SK-N-SH (cell line): ENCODE data around the gene LMNB1. TPM values are rescaled to one million over a fixed set of nuclear protein-coding genes. Genes with fewer than 3 reads are reported as not detected.

Source experiments
- CTCF ChIA-PET: fragments of 300-600, 350-600 bp; formaldehyde crosslinking; extraction: SDS; loops from one replicate; lab custom pipeline; 2021; lab: Yijun Ruan, JAX
- POLR2A ChIA-PET: fragments of 350-600 bp; sonication (Branson Sonifier 250); formaldehyde crosslinking; extraction: SDS; loops from one replicate; lab custom pipeline; 2020; ENCODE audit warnings: antibody characterized with exemption, inconsistent platforms; lab: Yijun Ruan, JAX
- DNase-seq: peaks from one replicate; pipeline ENCODE4 v3.0.0; 2012
- H2AFZ ChIP-seq: fragments of 200-600 bp; sonication (generic); 2 replicates; pipeline ENCODE4 v1.8.1; 2016; ENCODE audit warnings: antibody characterized with exemption, mild to moderate bottlenecking, low read depth
- H3F3A ChIP-seq: fragments of 200-600 bp; sonication (generic); replicated peaks from 2 replicates; pipeline ENCODE3; 2016; ENCODE audit warnings: antibody characterized with exemption, mild to moderate bottlenecking; ENCODE audit not compliant: insufficient read depth
- H3K27ac ChIP-seq, 2 experiments: fragments of 200-500 bp in 1 of 2; fragments of 200-600 bp in 1 of 2; sonication (Bioruptor generic) in 1 of 2; sonication (generic), shearing (Covaris generic) in 1 of 2; 2 replicates each; pipeline versions ENCODE4 v1.5.1 to v1.6.1; 2014 to 2016; ENCODE audit warnings: low read depth in 2 of 2, inconsistent platforms in 1 of 2, low read length in 1 of 2, mild to moderate bottlenecking in 1 of 2, mixed read lengths in 1 of 2
- H3K27me3 ChIP-seq: fragments of 200-600 bp; sonication (generic), shearing (Covaris generic); 2 replicates; pipeline ENCODE4 v1.6.1; 2016; ENCODE audit warnings: mixed run types; ENCODE audit not compliant: insufficient read depth
- H3K36me3 ChIP-seq, 2 experiments: fragments of 200-500 bp in 1 of 2; fragments of 200-600 bp in 1 of 2; sonication (Bioruptor generic) in 1 of 2; sonication (generic) in 1 of 2; replicated peaks in 1 of 2; 2 replicates each; pipeline versions ENCODE3 to v1.5.1; 2014 to 2016; ENCODE audit warnings: low read length in 1 of 2, mild to moderate bottlenecking in 1 of 2; ENCODE audit not compliant: insufficient read depth in 2 of 2, control insufficient read depth in 1 of 2
- H3K4me1 ChIP-seq, 2 experiments: fragments of 200-500 bp in 1 of 2; fragments of 200-600 bp in 1 of 2; sonication (Bioruptor generic) in 1 of 2; sonication (generic), shearing (Covaris generic) in 1 of 2; 2 replicates each; pipeline versions ENCODE4 v1.5.1 to v1.6.1; 2014 to 2016; ENCODE audit warnings: low read depth in 1 of 2, low read length in 1 of 2, mixed run types in 1 of 2; ENCODE audit not compliant: insufficient read depth in 2 of 2, control insufficient read depth in 1 of 2
- H3K4me2 ChIP-seq: fragments of 200-600 bp; sonication (generic), shearing (Covaris generic); 2 replicates; pipeline ENCODE4 v1.6.1; 2017; ENCODE audit warnings: mixed run types
- H3K4me3 ChIP-seq, 2 experiments: fragments of 200-500 bp in 1 of 2; fragments of 200-600 bp in 1 of 2; sonication (Bioruptor generic) in 1 of 2; sonication (generic), shearing (Covaris generic) in 1 of 2; 2 replicates each; pipeline versions ENCODE4 v1.5.1 to v1.8.1; 2014 to 2016; ENCODE audit warnings: low read depth in 2 of 2, inconsistent platforms in 1 of 2, low read length in 1 of 2, mild to moderate bottlenecking in 1 of 2, mixed read lengths in 1 of 2, moderate library complexity in 1 of 2
- H3K79me2 ChIP-seq: fragments of 200-600 bp; sonication (generic); 2 replicates; pipeline ENCODE4 v1.8.1; 2017; ENCODE audit warnings: mild to moderate bottlenecking; ENCODE audit not compliant: insufficient read depth
- H3K9ac ChIP-seq: fragments of 200-600 bp; sonication (generic); 2 replicates; pipeline ENCODE4 v1.6.1; 2017; ENCODE audit warnings: mixed run types
- H3K9me2 ChIP-seq: fragments of 200-600 bp; sonication (generic); 2 replicates; pipeline ENCODE4 v1.6.1; 2017; ENCODE audit warnings: mixed run types
- H3K9me3 ChIP-seq: fragments of 200-600 bp; sonication (generic); 2 replicates; pipeline ENCODE4 v1.6.1; 2017; ENCODE audit warnings: mixed run types, mild to moderate bottlenecking, moderate library complexity
- H4K20me1 ChIP-seq: fragments of 200-600 bp; sonication (generic); 2 replicates; pipeline ENCODE4 v1.6.1; 2017; ENCODE audit warnings: mild to moderate bottlenecking, mixed run types; ENCODE audit not compliant: insufficient read depth
- CTCF ChIP-seq: fragments of 200-600 bp; sonication (generic); IDR thresholded peaks from 2 replicates; pipeline ENCODE4 v1.6.1; 2017; ENCODE audit warnings: antibody characterized with exemption, mild to moderate bottlenecking, moderate library complexity
- EP300 ChIP-seq, 2 experiments: IDR thresholded peaks; 2 replicates each; pipeline versions ENCODE4 v1.4.0 to v1.6.1; 2012; ENCODE audit warnings: borderline replicate concordance in 1 of 2, low read depth in 1 of 2, low read length in 1 of 2
- EZH2phosphoT487 ChIP-seq: fragments of 200-600 bp; sonication (generic); IDR thresholded peaks from 2 replicates; pipeline ENCODE4 v1.6.1; 2017; ENCODE audit warnings: low read depth, mixed run types, mild to moderate bottlenecking, antibody characterized with exemption, moderate library complexity, borderline replicate concordance
- FOSL2 ChIP-seq: IDR thresholded peaks from 2 replicates; pipeline ENCODE4 v1.4.0; 2012; ENCODE audit warnings: low read depth, mild to moderate bottlenecking, moderate library complexity, borderline replicate concordance
- FOXM1 ChIP-seq: IDR thresholded peaks from 2 replicates; pipeline ENCODE4 v1.4.0; 2012; ENCODE audit warnings: low read depth, mild to moderate bottlenecking
- GABPA ChIP-seq: IDR thresholded peaks from 2 replicates; pipeline ENCODE4 v1.4.0; 2012; ENCODE audit warnings: low read depth, mild to moderate bottlenecking
- GATA2 ChIP-seq: sonication (generic); formaldehyde crosslinking; IDR thresholded peaks from 2 replicates; pipeline ENCODE4 v1.5.0; 2020; ENCODE audit warnings: mild to moderate bottlenecking, missing genetic modification reagents
- JUND ChIP-seq: IDR thresholded peaks from 2 replicates; pipeline ENCODE4 v1.4.0; 2012
- MAX ChIP-seq: IDR thresholded peaks from 2 replicates; pipeline ENCODE4 v1.4.0; 2012; ENCODE audit warnings: low read depth
- MEF2A ChIP-seq: IDR thresholded peaks from 2 replicates; pipeline ENCODE4 v1.4.0; 2012; ENCODE audit warnings: low read depth, borderline replicate concordance
- MXI1 ChIP-seq: IDR thresholded peaks from 2 replicates; pipeline ENCODE4 v1.6.1; 2012; ENCODE audit warnings: mild to moderate bottlenecking, low read depth, low read length, improper control_type of control experiment
- NRF1 ChIP-seq: IDR thresholded peaks from 2 replicates; pipeline ENCODE4 v1.6.1; 2012; ENCODE audit warnings: low read depth, mild to moderate bottlenecking, low read length
- PBX3 ChIP-seq: IDR thresholded peaks from 2 replicates; pipeline ENCODE4; 2012
- RCOR1 ChIP-seq: fragments of 150-350 bp; IDR thresholded peaks from 2 replicates; pipeline ENCODE4 v1.6.1; 2017; ENCODE audit warnings: antibody characterized with exemption, low read length
- RXRA ChIP-seq: IDR thresholded peaks from 2 replicates; pipeline ENCODE4 v1.4.0; 2012; ENCODE audit warnings: low read depth, mild to moderate bottlenecking, borderline replicate concordance
- SIN3A ChIP-seq: IDR thresholded peaks from 2 replicates; pipeline ENCODE4 v1.6.1; 2012; ENCODE audit warnings: low read depth, mild to moderate bottlenecking, low read length, moderate library complexity, borderline replicate concordance
- SMC3 ChIP-seq: IDR thresholded peaks from 2 replicates; pipeline ENCODE4 v1.6.1; 2012; ENCODE audit warnings: low read depth, low read length, improper control_type of control experiment
- TEAD4 ChIP-seq: IDR thresholded peaks from 2 replicates; pipeline ENCODE4 v1.4.0; 2012; ENCODE audit warnings: mild to moderate bottlenecking, borderline replicate concordance; ENCODE audit not compliant: insufficient read depth
- WGBS: methylation state at CpG from one replicate; pipeline ENCODE4 v1.1.6; 2017; ENCODE audit warnings: low lambda C conversion rate; 5-methylcytosine and 5-hydroxymethylcytosine counted together
- polyA plus RNA-seq, 3 experiments: library from polyadenylated mRNA; depleted of rRNA; stranded (reverse); fragments of >200 nt; gene quantifications; 2 replicates each; pipeline ENCODE4 v1.2.3, GENCODE V29; 2012

The LMNB1 gene
- polyA plus RNA-seq, 1 of the 3 experiments (the other 2 are of a cell fraction): 34.9 TPM

- POLR2A ChIA-PET: interaction anchor here (0.8 kb wide), 1 partner anchor 212 kb away, joined by 3 read pairs; no protein-coding TSS in a partner anchor
- no peaks in the 10 kb centered on the region for H3K79me2 ChIP-seq
- no peaks in the 10 kb centered on the region for H4K20me1 ChIP-seq
Observed at GRCh38 chr5:126865299-126865698, 88.4 kb downstream of the LMNB1 start.

GRCh38 chr5:126866851-126867636 is 90.1 kb downstream of the LMNB1 start:
- CTCF ChIA-PET: no interaction called here
- no peak for TF ChIP-seq TEAD4
- TF ChIP-seq GABPA: no peak
- TF ChIP-seq EZH2phosphoT487: no peak
- no peak for TF ChIP-seq SMC3
- no peak for TF ChIP-seq MXI1
- TF ChIP-seq MAX: no peak
- TF ChIP-seq MEF2A: no peak
- no peak for TF ChIP-seq RXRA
- no peak for TF ChIP-seq FOXM1
- TF ChIP-seq SIN3A: no peak
- TF ChIP-seq GATA2 (CRISPR knock-in tag): no peak
- no peak for TF ChIP-seq CTCF
- TF ChIP-seq EP300 (IDR thresholded peaks at IDR 0.05; ENCODE audit: borderline replicate concordance in 1 of 2, low read depth in 1 of 2, low read length in 1 of 2): no peak
- TF ChIP-seq RCOR1: no peak
- TF ChIP-seq PBX3: no peak
- TF ChIP-seq NRF1: no peak

More at GRCh38 chr5:126865299-126865698, 88.4 kb downstream of the LMNB1 start:
- H3K36me3 ChIP-seq: peaks cover 0 to 5% of the 10 kb centered on the region in 2 experiments
- TF ChIP-seq FOSL2 (peak; percentile 31; the same call in 1 of the 2 replicates), JUND (peak; percentile 28; the same call in 1 of the 2 replicates), SMC3 (no peak)
- no peak overlapping the region for H3K4me3 ChIP-seq
- H3K9me2 ChIP-seq: no peaks in the 10 kb centered on the region
- WGBS: 58% methylated on average over 3 of the region's 3 CpGs
- no peak for DNase-seq
- peaks cover 4 to 7% of the 10 kb centered on the region in 2 experiments; a peak in 1 of 4 replicates for H3K4me1 ChIP-seq
- H3K4me2 ChIP-seq: no peak overlapping the region
- CTCF ChIA-PET: interaction anchor here (1.1 to 1.7 kb wide), 2 partner anchors 11 to 17 kb away, joined by 3 to 5 read pairs; no protein-coding TSS in a partner anchor
- H3K9ac ChIP-seq: no peak overlapping the region
- peak overlapping the region in 1 of 2 experiments; percentile 14; a peak in 1 of 4 replicates for H3K27ac ChIP-seq
- no peak overlapping the region for H2AFZ ChIP-seq
- no peaks in the 10 kb centered on the region for H3K27me3 ChIP-seq
- peaks cover 10% of the 10 kb centered on the region for H3F3A ChIP-seq
- H3K9me3 ChIP-seq: no peaks in the 10 kb centered on the region

More at GRCh38 chr5:126866851-126867636, 90.1 kb downstream of the LMNB1 start:
- 90% methylated on average over 5 of the region's 8 CpGs for WGBS
- DNase-seq: no peak
- no peak overlapping the region for H3K27ac ChIP-seq
- H3K4me3 ChIP-seq: no peak overlapping the region
- no peaks in the 10 kb centered on the region for H3K9me2 ChIP-seq
- H4K20me1 ChIP-seq: no peaks in the 10 kb centered on the region
- H3K36me3 ChIP-seq: peaks cover 0 to 5% of the 10 kb centered on the region in 2 experiments
- peaks cover 4 to 7% of the 10 kb centered on the region in 2 experiments; a peak in 1 of 4 replicates for H3K4me1 ChIP-seq
- H3K9ac ChIP-seq: no peak overlapping the region
- no peaks in the 10 kb centered on the region for H3K9me3 ChIP-seq
- H2AFZ ChIP-seq: no peak overlapping the region
- POLR2A ChIA-PET: no interaction called here
- H3K27me3 ChIP-seq: no peaks in the 10 kb centered on the region
- no peak overlapping the region for H3K4me2 ChIP-seq
- H3K79me2 ChIP-seq: no peaks in the 10 kb centered on the region
- H3F3A ChIP-seq: peaks cover 10% of the 10 kb centered on the region
